Measurements from ENCODE around the gene SLC43A2.

Gene SLC43A2

DNA sequence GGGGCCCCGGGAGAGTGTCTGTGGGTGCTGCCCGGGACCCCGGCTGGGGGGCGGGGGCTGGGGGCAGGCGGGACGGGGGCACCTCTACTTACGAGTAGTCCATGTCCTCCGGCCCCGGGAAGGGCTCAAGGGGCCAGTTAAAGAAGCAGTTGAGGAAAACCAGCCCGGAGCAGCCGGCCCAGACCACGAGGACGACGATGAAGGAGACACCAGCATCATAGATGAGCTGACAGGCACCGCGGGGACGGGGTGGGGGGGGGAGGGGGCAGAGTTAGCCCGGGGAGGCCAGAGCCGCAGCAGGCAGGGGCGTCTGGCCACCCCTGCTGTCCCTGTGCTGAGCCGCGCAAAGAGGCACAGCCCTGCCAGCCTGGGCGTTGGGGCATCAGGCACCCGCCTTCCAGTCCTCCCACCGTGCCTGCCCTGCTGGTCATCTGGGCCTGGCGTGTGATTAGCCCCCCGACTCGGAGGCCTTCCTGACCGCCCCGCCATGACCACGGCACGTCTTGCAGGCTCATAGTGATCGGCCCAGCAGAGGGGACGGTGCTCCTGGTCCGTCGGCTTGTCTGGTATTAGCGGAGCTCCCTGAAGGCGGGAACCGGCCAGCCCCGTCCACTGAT lies 37.1 kb downstream of the SLC43A2 start:
- TF ChIP-seq, protein P1, sequence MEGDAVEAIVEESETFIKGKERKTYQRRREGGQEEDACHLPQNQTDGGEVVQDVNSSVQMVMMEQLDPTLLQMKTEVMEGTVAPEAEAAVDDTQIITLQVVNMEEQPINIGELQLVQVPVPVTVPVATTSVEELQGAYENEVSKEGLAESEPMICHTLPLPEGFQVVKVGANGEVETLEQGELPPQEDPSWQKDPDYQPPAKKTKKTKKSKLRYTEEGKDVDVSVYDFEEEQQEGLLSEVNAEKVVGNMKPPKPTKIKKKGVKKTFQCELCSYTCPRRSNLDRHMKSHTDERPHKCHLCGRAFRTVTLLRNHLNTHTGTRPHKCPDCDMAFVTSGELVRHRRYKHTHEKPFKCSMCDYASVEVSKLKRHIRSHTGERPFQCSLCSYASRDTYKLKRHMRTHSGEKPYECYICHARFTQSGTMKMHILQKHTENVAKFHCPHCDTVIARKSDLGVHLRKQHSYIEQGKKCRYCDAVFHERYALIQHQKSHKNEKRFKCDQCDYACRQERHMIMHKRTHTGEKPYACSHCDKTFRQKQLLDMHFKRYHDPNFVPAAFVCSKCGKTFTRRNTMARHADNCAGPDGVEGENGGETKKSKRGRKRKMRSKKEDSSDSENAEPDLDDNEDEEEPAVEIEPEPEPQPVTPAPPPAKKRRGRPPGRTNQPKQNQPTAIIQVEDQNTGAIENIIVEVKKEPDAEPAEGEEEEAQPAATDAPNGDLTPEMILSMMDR (IDR thresholded peaks at IDR 0.05; ENCODE audit: borderline replicate concordance, insufficient read depth, low read depth, low read length) = no peak
- H3K4me3 ChIP-seq (ENCODE audit: low read depth, low read length) = no peak overlapping the region

DNA sequence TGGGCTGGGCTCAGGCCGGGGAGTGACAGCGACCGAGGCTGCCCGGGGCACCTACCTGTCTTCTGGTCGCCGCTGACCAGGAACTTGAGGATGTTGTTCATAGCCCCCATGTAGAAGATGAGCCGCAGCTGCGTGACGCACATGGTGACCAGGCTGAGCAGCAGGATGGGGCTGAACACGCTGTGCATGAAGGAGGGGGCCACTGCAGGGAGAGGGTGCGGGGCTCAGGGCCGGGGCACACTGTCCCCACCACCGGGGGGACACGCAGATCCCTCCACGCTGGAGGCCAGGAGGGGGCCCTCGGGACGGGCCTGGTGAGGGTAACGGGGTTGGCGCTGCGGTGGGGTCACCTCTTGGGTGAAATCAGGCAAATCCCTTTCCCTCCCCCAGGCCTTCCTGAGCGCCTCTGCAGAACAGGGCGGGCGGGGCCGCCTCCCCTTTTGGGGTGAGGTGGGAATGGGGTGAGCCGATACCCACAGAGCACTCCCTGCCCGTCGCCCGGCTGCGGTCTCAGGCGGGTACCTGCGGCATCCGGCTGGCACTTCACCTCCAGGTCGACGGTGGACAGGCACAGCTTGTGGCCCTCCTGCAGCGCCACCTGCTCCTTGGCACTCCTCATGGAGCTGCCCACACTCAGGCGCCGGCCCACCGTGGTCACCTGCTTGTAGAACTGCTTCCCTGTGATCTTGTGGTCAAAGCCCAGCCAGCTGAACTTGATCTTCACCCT lies 37.7 kb downstream of the SLC43A2 start:
- no peak overlapping the region for H3K4me3 ChIP-seq (ENCODE audit: low read depth, low read length)
- TF ChIP-seq, protein P1 (IDR thresholded peaks at IDR 0.05; ENCODE audit: borderline replicate concordance, insufficient read depth, low read depth, low read length) = no peak

DNA sequence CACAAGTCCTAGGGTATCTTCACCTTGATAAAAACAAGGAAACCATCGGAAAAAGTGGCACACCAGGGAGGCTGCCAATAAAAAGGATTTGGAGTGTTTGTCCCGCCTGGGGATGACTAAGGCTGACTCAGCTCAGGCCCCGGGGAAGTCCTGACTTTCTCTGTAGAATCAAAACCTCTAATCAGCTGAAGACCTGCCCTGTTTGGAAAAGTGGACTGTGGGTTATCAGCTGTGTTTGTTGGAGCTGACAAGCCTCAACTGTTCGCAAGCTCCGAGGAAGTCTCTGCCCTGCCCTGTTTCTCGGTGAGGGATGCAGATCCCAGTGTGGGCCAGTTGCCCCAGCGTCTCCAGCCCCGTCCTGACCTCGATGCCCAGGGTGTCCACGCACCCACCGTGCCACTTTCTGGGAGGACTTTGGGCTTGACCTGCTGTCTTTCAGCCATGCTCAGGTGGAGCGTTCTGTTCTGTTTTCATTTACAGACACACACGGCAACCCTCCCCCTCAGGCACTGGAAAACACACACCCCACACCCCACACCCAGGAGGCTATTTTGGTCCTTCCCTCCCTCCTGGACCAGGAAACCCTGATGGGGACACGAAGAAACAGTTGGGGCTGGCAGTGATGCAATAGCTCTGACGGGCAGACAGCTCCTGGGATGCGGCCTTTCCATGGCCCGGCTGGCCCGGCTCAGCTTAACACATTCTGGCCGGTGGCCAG lies 38.4 kb downstream of the SLC43A2 start:
- no peak overlapping the region for H3K4me3 ChIP-seq (ENCODE audit: low read depth, low read length)
- TF ChIP-seq, protein P1 (IDR thresholded peaks at IDR 0.05; ENCODE audit: borderline replicate concordance, insufficient read depth, low read depth, low read length) = no peak

DNA sequence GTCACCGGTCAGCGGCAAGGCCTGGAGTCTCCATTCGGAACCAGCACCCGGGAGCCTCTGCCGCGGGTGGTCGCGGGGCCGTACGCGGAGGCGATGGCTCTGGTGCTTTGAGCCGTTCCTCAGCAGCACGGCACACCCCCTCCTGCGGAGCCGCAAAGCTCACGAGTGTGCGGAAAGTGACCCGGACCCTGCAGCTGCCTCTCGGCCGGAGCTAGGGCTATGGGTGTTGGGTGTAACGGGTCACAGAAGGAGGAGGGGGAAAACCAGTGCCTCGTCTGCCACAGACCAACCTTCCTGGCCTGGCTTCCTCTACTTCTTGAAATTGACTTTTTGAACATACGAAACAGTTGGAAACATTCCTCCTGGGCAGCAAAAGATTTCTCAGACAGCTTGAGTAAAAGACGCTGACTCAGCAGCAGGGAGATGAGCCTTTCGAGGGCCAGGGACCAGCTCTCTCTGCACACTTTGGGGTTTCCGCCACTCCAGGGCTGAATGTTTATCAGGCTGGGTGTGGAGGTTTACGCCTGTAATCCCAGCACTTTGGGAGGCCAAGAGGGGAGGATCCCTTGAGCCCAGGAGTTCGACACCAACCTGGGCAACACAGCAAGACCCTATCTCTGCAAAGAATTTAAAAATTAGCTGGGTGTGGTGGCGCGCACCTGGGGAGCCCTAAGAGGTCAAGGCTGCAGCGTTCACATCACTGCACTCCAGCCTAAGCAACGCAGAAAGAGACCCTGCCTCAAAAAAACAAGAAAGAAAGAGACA lies 39.6 kb downstream of the SLC43A2 start:
- H3K4me3 ChIP-seq (ENCODE audit: low read depth, low read length) = no peak overlapping the region
- TF ChIP-seq, protein P1 (IDR thresholded peaks at IDR 0.05; ENCODE audit: borderline replicate concordance, insufficient read depth, low read depth, low read length) = no peak

DNA sequence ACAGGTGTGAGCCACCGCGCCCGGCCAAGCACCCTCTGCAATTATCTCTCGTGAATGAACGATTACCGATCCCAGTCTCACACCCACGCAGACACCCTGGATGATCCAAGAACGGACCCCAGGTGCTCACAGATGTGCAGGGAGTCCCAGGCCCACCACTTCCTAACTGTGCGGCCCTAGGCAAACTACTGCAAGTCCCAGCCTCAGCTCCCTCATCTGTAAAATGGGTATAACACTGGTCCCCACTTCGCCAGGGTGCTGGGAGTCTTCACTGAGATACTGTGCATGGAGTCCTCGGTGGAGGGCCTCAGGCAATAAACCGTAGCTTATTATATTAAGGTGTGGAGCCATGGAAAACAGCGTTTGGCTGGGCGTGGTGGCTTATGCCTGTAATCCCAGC lies 44.5 kb downstream of the SLC43A2 start:
- no peak overlapping the region for H3K4me3 ChIP-seq (ENCODE audit: low read depth, low read length)

DNA sequence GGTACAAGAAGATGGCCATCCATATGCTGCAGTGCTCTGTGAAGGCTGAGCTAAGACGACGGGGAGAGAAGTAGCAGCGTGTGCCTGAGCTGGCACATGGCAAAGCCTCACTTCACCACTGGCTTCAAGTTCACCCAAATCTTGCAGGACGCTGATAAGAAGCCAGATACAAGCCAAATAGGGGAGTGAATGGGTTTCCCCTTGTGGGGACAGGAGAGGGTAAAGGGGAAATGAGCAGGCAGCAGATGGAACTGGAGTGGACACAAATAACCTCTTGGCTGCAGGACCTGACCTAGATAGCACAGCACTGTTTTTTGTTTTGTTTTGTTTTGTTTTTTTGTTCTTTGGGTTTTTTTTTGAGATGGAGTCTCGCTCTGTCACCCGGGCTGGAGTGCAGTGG lies 45.1 kb downstream of the SLC43A2 start:
- H3K4me3 ChIP-seq (ENCODE audit: low read depth, low read length) = no peak overlapping the region
- TF ChIP-seq, protein P1 (IDR thresholded peaks at IDR 0.05; ENCODE audit: borderline replicate concordance, insufficient read depth, low read depth, low read length) = no peak

More for the DNA sequence above, 44.5 kb downstream of the SLC43A2 start:
- TF ChIP-seq, protein P1 (IDR thresholded peaks at IDR 0.05; ENCODE audit: borderline replicate concordance, insufficient read depth, low read depth, low read length) = no peak
